Astrocyte of the spinal cord (primary cell): ENCODE data around the gene TTLL1.

Experiments used
- DNase-seq: peaks from one replicate; pipeline ENCODE4 v3.0.0; 2011; ENCODE audit warnings: low read depth, low spot score
- H3K4me3 ChIP-seq: 2 replicates; pipeline ENCODE4 v1.5.1; 2011; ENCODE audit warnings: low read depth, mild to moderate bottlenecking, low read length, moderate library complexity
- in situ Hi-C: cut with HindIII; loops from 2 replicates; pipeline ENCODE4 v1.10.0; 2017; ENCODE audit warnings: low sequenced_read_pairs
- TF ChIP-seq, protein P1 (sequence below): IDR thresholded peaks from 2 replicates; pipeline ENCODE4 v1.5.1; 2012; ENCODE audit warnings: low read depth, mild to moderate bottlenecking, low read length, inconsistent platforms

The TTLL1 gene

DNA sequence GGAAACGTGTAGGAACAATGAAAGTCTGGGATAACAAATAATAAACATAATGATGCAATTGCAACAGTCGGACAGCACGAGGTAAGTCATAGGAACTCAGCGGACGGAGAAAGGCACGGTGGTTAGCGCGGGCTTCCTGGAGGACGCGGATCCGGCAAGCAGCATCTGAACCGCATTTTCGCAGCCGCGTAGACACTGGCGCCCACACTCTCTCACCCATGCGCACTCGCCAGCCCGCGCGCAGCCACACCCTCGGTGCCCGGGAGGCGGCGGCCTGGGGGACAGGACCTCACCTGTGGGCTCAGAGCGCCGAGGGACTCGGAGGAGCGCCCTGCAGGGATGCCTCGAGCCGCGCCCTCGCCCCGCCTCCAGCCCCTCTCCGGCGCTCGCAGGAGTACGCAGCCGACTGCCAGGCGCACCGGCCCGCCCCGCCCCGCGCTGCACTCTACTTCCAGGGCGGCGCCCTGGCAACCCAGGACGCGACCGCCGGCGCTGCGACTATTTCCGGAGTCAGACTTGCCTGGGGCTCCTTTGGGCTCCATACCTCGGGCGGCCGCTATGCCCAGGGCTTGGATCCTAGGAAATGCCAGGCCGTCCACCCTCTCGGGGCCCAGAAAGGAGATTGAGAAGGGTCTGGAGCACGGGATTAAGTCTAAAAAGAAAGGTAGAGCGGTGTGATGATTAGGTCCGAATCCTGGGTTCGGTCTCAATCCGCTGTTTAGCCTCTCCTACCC lies at the start of gene TTLL1:
TSS of gene TTLL1 (minus strand) at position 408 of the 734 bp plus-strand sequence. CDS start 13,805 bp downstream, outside the sequence.
- TF ChIP-seq, protein P1, sequence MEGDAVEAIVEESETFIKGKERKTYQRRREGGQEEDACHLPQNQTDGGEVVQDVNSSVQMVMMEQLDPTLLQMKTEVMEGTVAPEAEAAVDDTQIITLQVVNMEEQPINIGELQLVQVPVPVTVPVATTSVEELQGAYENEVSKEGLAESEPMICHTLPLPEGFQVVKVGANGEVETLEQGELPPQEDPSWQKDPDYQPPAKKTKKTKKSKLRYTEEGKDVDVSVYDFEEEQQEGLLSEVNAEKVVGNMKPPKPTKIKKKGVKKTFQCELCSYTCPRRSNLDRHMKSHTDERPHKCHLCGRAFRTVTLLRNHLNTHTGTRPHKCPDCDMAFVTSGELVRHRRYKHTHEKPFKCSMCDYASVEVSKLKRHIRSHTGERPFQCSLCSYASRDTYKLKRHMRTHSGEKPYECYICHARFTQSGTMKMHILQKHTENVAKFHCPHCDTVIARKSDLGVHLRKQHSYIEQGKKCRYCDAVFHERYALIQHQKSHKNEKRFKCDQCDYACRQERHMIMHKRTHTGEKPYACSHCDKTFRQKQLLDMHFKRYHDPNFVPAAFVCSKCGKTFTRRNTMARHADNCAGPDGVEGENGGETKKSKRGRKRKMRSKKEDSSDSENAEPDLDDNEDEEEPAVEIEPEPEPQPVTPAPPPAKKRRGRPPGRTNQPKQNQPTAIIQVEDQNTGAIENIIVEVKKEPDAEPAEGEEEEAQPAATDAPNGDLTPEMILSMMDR = no peak
- H3K4me3 ChIP-seq = peak within 1 kb of the TSS; percentile 54
- peak; percentile 89 for DNase-seq
- in situ Hi-C loops = no loop called here

DNA sequence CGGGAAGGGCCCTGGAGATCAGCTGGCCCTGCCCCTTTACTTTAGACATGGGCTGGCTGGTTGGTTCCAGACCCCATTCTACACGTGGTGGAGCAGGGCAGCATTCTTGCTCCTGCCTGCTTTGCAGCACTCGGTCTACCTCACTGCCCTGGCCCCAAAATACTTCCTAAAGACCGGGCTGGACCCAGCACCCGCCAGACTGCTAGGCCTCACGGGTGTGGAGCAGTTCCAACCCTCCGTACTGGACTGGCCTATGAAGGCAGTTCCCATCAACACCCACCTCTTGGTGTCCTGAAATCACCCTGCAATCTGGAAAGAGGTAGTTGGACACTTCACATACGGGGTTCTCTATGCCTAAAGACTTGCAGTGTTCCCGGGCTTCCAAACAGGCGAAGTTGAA lies 47.6 kb upstream of the TTLL1 start:
- no peak for DNase-seq
- TF ChIP-seq, protein P1 = no peak
- no peak overlapping the region for H3K4me3 ChIP-seq
- in situ Hi-C loops = no loop called here

DNA sequence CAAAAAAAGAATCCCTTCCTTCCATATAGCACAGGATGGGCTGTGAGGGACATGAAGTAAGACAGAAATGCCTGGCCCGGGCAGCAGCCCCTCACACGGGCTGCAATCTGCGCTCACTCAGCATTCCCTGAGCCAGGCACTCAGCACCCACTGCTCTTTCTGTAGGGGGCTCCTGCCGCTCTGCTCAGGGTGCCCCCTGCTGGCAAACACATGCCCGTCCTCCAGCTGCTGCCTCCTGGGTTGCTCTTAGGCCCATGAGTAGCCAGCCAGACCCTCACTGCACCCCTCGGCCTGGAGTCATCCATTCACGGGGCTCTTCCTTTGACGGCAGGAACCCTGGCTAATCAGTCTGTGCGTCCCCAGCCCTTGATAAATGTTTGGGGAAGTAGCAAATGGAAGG lies 47.1 kb upstream of the TTLL1 start:
- peak; percentile 23 for DNase-seq
- H3K4me3 ChIP-seq = no peak overlapping the region
- TF ChIP-seq, protein P1 = peak; percentile 81
- in situ Hi-C loops = no loop called here

GRCh38 chr22:43135565-43135964 lies 46.4 kb upstream of the TTLL1 start:
- H3K4me3 ChIP-seq = no peak overlapping the region
- no peak for DNase-seq
- in situ Hi-C loops = no loop called here
- TF ChIP-seq, protein P1 = no peak

GRCh38 chr22:43134553-43134952 lies 45.4 kb upstream of the TTLL1 start:
- TF ChIP-seq, protein P1 = no peak
- in situ Hi-C loops = no loop called here
- DNase-seq = no peak
- no peak overlapping the region for H3K4me3 ChIP-seq

DNA sequence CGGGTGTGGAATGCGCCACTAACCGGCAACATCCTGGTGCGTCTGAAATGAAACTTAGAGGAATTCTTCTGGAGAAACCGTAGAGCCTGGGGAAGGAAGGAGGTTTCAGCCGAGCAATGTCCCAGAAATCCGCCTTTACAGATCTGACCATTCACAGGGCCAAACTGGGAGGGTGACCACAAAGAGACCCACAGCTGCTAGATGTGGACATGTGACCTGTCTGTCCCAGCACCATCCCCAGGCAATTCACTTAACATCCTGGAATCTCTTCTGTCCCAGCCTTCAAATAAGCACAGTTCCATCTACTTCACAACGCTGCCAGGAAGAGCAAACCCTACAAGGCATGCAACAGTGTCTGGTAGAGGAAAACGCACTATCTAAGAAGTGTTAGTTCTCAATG lies 44.2 kb upstream of the TTLL1 start:
- no peak for DNase-seq
- in situ Hi-C loops = no loop called here
- TF ChIP-seq, protein P1 = no peak
- H3K4me3 ChIP-seq = no peak overlapping the region
